Parathyroid adenoma (tissue), 2 donors: ENCODE results near the gene ATE1.

Experiments used
- H2AFZ ChIP-seq: fragments of 300-600 bp; sonication (generic); one replicate; pipeline ENCODE4 v1.7.0; 2017; ENCODE audit warnings: antibody characterized with exemption, mild to moderate bottlenecking
- H3K27ac ChIP-seq: fragments of 300-600 bp; sonication (generic); one replicate; pipeline ENCODE4 v1.7.0; 2017
- H3K27me3 ChIP-seq: fragments of 300-600 bp; sonication (generic); one replicate; pipeline ENCODE4 v1.7.0; 2017; ENCODE audit warnings: low read length; ENCODE audit not compliant: control insufficient read depth, insufficient read depth
- H3K36me3 ChIP-seq: fragments of 300-600 bp; sonication (generic); one replicate; pipeline ENCODE4 v1.7.0; 2017; ENCODE audit warnings: low read length; ENCODE audit not compliant: control insufficient read depth, insufficient read depth
- H3K4me1 ChIP-seq: fragments of 300-600 bp; sonication (generic); one replicate; pipeline ENCODE4 v1.7.0; 2017; ENCODE audit warnings: control low read depth
- H3K4me2 ChIP-seq: fragments of 300-600 bp; sonication (generic); one replicate; pipeline ENCODE4 v1.7.0; 2017; ENCODE audit warnings: low read length
- H3K4me3 ChIP-seq: fragments of 300-600 bp; sonication (generic); one replicate; pipeline ENCODE4 v1.7.0; 2017; ENCODE audit warnings: low read depth, low read length
- H3K79me2 ChIP-seq: fragments of 300-600 bp; sonication (generic); one replicate; pipeline ENCODE4 v1.7.0; 2017; ENCODE audit warnings: control low read depth
- H3K9ac ChIP-seq: fragments of 300-600 bp; sonication (generic); one replicate; pipeline ENCODE4 v1.7.0; 2017; ENCODE audit warnings: mild to moderate bottlenecking
- H3K9me3 ChIP-seq: fragments of 300-600 bp; sonication (generic); one replicate; pipeline ENCODE4 v1.7.0; 2017; ENCODE audit warnings: low read length; ENCODE audit not compliant: control insufficient read depth
- CTCF ChIP-seq: fragments of 300-600 bp; sonication (generic); IDR thresholded peaks from one replicate; pipeline ENCODE4 v1.7.0; 2017; ENCODE audit warnings: antibody characterized with exemption, mild to moderate bottlenecking
- donor health status: primary hyperparathyroidism.

Gene ATE1

DNA sequence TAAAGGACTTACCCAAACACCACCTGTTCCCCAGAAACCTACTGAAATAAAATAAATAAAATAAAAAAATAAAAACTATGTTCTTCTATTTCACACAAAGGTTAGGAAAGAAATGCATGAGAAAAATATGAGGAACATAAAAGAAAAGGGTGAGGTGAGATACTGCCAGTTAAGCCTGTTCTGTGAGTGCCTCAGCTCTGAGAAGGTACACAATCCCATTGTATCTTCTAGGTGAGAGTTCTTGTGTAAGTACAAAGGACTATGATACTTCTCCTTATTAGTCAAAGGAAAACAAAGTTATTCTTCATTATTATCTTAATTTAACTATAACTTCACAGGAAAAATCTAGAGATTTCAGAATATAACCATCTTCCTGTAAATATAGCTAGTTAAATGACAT is 86.0 kb downstream of the ATE1 start:
- Histone ChIP-seq H2AFZ (no peak overlapping the region), H3K36me3 (no peaks in the 10 kb centered on the region), H3K9me3 (no peaks in the 10 kb centered on the region), H3K4me3 (no peak overlapping the region), H3K9ac (no peak overlapping the region), H3K79me2 (no peaks in the 10 kb centered on the region), H3K4me1 (no peaks in the 10 kb centered on the region), H3K27ac (no peak overlapping the region), H3K27me3 (no peaks in the 10 kb centered on the region), H3K4me2 (no peak overlapping the region)
- TF ChIP-seq CTCF = no peak

DNA sequence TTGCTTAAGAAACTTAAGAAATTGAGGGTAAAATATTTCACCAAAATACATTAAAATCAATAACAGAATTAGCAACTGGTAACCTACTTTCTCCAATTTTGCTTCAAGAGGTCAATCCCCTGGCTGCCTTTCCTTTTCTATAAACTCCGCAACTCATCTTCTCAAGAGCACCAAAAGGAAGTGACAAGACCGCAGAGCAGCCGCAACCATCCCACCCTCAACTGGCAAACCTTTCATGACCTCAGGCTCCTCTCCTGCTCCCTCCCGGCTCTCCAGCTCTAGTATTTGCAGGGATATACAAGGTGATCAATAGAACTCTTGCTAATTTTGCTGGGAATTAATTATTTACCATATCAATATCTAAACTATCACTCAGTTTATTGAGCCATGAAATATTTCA is 88.9 kb downstream of the ATE1 start:
- H3K36me3 ChIP-seq = no peaks in the 10 kb centered on the region
- no peak overlapping the region for H3K9ac ChIP-seq
- H3K27me3 ChIP-seq = no peaks in the 10 kb centered on the region
- H3K27ac ChIP-seq = no peak overlapping the region
- no peak for TF ChIP-seq CTCF
- H2AFZ ChIP-seq = no peak overlapping the region
- no peak overlapping the region for H3K4me3 ChIP-seq
- peaks cover 5% of the 10 kb centered on the region for H3K4me1 ChIP-seq
- H3K9me3 ChIP-seq = no peaks in the 10 kb centered on the region
- no peak overlapping the region for H3K4me2 ChIP-seq
- H3K79me2 ChIP-seq = no peaks in the 10 kb centered on the region

DNA sequence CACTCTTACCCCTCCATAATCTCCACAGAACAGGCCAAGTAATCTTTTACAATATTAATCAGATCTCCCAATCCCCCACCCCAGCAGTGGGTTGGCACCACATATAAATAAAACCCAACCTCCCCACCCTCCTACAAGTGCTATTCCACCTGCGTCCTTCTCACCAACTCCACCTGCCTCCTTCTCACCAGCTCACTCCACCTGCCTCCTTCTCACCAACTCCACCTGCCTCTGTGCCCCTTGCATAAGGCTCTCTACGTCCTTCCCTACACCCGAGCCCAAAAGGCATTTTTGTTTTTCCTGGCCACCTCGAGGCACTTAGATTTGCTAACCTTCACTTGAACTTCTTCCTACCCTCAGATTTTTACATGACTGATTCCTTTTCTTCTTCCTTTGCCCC is 89.7 kb downstream of the ATE1 start:
- H3K9me3 ChIP-seq = no peaks in the 10 kb centered on the region
- no peaks in the 10 kb centered on the region for H3K36me3 ChIP-seq
- H3K27me3 ChIP-seq = no peaks in the 10 kb centered on the region
- H3K9ac ChIP-seq = no peak overlapping the region
- H3K4me1 ChIP-seq = peaks cover 5% of the 10 kb centered on the region
- no peaks in the 10 kb centered on the region for H3K79me2 ChIP-seq
- H3K27ac ChIP-seq = no peak overlapping the region
- no peak for TF ChIP-seq CTCF
- H2AFZ ChIP-seq = no peak overlapping the region
- no peak overlapping the region for H3K4me3 ChIP-seq
- H3K4me2 ChIP-seq = no peak overlapping the region

- TF ChIP-seq CTCF = no peak
- no peaks in the 10 kb centered on the region for H3K36me3 ChIP-seq
- no peak overlapping the region for H3K4me2 ChIP-seq
- H3K9ac ChIP-seq = no peak overlapping the region
- peaks cover 5% of the 10 kb centered on the region for H3K4me1 ChIP-seq
- no peak overlapping the region for H2AFZ ChIP-seq
- no peaks in the 10 kb centered on the region for H3K79me2 ChIP-seq
- H3K4me3 ChIP-seq = no peak overlapping the region
- no peaks in the 10 kb centered on the region for H3K27me3 ChIP-seq
- H3K27ac ChIP-seq = no peak overlapping the region
- no peaks in the 10 kb centered on the region for H3K9me3 ChIP-seq
Observed at GRCh38 chr10:121836171-121836570, 91.7 kb downstream of the ATE1 start.

DNA sequence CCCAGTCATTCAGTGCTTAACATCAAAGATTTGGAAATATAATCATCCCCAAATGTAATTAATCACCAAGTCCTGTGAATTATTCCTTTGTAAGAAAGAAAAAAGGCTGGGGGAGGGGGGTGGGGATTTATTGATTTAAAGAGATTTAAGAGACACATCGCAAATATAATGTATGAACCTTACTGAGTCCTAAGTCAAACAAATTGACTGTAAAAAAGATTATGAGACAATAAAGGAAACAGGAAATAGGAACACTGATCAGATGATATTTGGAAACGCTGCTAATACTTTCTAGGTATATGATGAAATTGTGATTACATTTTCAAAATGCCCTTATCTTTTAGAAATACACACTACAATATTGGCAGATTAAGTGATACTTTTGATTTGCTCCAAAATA is 92.5 kb downstream of the ATE1 start:
- Histone ChIP-seq H3K4me2 (no peak overlapping the region), H2AFZ (no peak overlapping the region), H3K4me3 (no peak overlapping the region), H3K4me1 (peaks cover 5% of the 10 kb centered on the region), H3K36me3 (no peaks in the 10 kb centered on the region), H3K27ac (no peak overlapping the region), H3K9ac (no peak overlapping the region), H3K79me2 (no peaks in the 10 kb centered on the region), H3K9me3 (no peaks in the 10 kb centered on the region), H3K27me3 (no peaks in the 10 kb centered on the region)
- no peak for TF ChIP-seq CTCF
